IMR-90 (cell line): ENCODE results near the gene SLC44A4. TPM values are rescaled to one million over a fixed set of nuclear protein-coding genes. Genes with fewer than 3 reads are reported as not detected.

Experiments used
- ATAC-seq: fragments of 200-7000 bp; cut with Tn5 transposase; 2 replicates; pipeline ENCODE4 v1.9.1; 2020; ENCODE audit warnings: low read depth, mild to moderate bottlenecking, moderate library complexity
- BruUV-seq: library from RNA; stranded (reverse); fragments of 400-500 nt; replicated peaks from 2 replicates; lab custom pipeline; 2021; lab: Mats Ljungman, UMichigan
- CTCF ChIA-PET: fragments of 300-600 bp; formaldehyde crosslinking; extraction: SDS; loops from one replicate; lab custom pipeline; 2021; ENCODE audit warnings: antibody characterized with exemption; lab: Yijun Ruan, JAX
- POLR2A ChIA-PET: fragments of 300-600 bp; sonication (Branson Sonifier 250); formaldehyde crosslinking; loops from one replicate; lab custom pipeline; 2022; ENCODE audit warnings: antibody characterized with exemption; ENCODE audit not compliant: unreplicated experiment; lab: Charles Lee
- DNase-seq: peaks from one replicate; pipeline ENCODE4 v3.0.0; 2013
- H2AFZ ChIP-seq: replicated peaks from 2 replicates; pipeline ENCODE3; 2013; ENCODE audit warnings: low read length, mild to moderate bottlenecking; ENCODE audit not compliant: poor library complexity
- H2AK5ac ChIP-seq: 2 replicates; pipeline ENCODE4 v1.6.1; 2013; ENCODE audit warnings: low read depth, low read length, inconsistent platforms
- H2AK9ac ChIP-seq: replicated peaks from 2 replicates; pipeline ENCODE3; 2013; ENCODE audit warnings: mild to moderate bottlenecking, low read depth, low read length, moderate library complexity; ENCODE audit not compliant: poor library complexity
- H2BK120ac ChIP-seq: 2 replicates; pipeline ENCODE4 v1.6.1; 2013; ENCODE audit warnings: low read depth, low read length, inconsistent platforms
- H2BK15ac ChIP-seq: 3 replicates; pipeline ENCODE4 v1.6.1; 2013; ENCODE audit warnings: low read depth, low read length, inconsistent platforms
- H2BK20ac ChIP-seq: 2 replicates; pipeline ENCODE4 v1.6.1; 2013; ENCODE audit warnings: low read depth, mild to moderate bottlenecking, inconsistent platforms, low read length, moderate library complexity
- H2BK5ac ChIP-seq: 2 replicates; pipeline ENCODE4 v1.6.1; 2013; ENCODE audit warnings: mild to moderate bottlenecking, low read depth, low read length, inconsistent platforms; ENCODE audit not compliant: poor library complexity, severe bottlenecking
- H3K14ac ChIP-seq: replicated peaks from 2 replicates; pipeline ENCODE4 v1.6.1; 2013; ENCODE audit warnings: low read depth, low read length, inconsistent platforms
- H3K18ac ChIP-seq: 2 replicates; pipeline ENCODE4 v1.6.1; 2013; ENCODE audit warnings: low read depth, low read length, control low read depth
- H3K23ac ChIP-seq: 2 replicates; pipeline ENCODE4 v1.6.1; 2013; ENCODE audit warnings: low read depth, low read length, inconsistent platforms
- H3K27ac ChIP-seq: 2 replicates; pipeline ENCODE4 v1.5.1; 2013; ENCODE audit warnings: mild to moderate bottlenecking, control low read depth, low read length; ENCODE audit not compliant: insufficient read depth
- H3K27me3 ChIP-seq: 2 replicates; pipeline ENCODE4 v1.6.1; 2013; ENCODE audit warnings: low read length; ENCODE audit not compliant: control insufficient read depth, insufficient read depth
- H3K36me3 ChIP-seq: 2 replicates; pipeline ENCODE4 v1.6.1; 2013; ENCODE audit warnings: low read length, mixed read lengths; ENCODE audit not compliant: control insufficient read depth, insufficient read depth
- H3K4ac ChIP-seq: 2 replicates; pipeline ENCODE4 v1.6.1; 2013; ENCODE audit warnings: low read depth, low read length, inconsistent platforms
- H3K4me1 ChIP-seq: 2 replicates; pipeline ENCODE4 v1.6.1; 2013; ENCODE audit warnings: low read length, mixed read lengths; ENCODE audit not compliant: control insufficient read depth, insufficient read depth
- H3K4me2 ChIP-seq: 2 replicates; pipeline ENCODE4 v1.6.1; 2013; ENCODE audit warnings: low read depth, mild to moderate bottlenecking, control low read depth, low read length, moderate library complexity
- H3K4me3 ChIP-seq: 2 replicates; pipeline ENCODE4 v1.5.1; 2013; ENCODE audit warnings: low read depth, mild to moderate bottlenecking, control low read depth, low read length, moderate library complexity; ENCODE audit not compliant: insufficient read depth
- H3K56ac ChIP-seq: 2 replicates; pipeline ENCODE4 v1.6.1; 2013; ENCODE audit warnings: low read length, inconsistent platforms; ENCODE audit not compliant: insufficient read depth; ENCODE audit errors: extremely low read depth
- H3K79me1 ChIP-seq, 2 experiments: 2 replicates each; pipeline ENCODE4 v1.6.1; 2013; ENCODE audit warnings: low read length in 2 of 2, inconsistent platforms in 1 of 2, low read depth in 1 of 2
- H3K9ac ChIP-seq: 2 replicates; pipeline ENCODE4 v1.6.1; 2013; ENCODE audit warnings: low read depth, low read length, control low read depth
- H3K9me1 ChIP-seq: 2 replicates; pipeline ENCODE4 v1.6.1; 2013; ENCODE audit warnings: low read length, inconsistent platforms; ENCODE audit not compliant: insufficient read depth
- H3K9me3 ChIP-seq: 2 replicates; pipeline ENCODE4 v1.6.1; 2013; ENCODE audit warnings: low read length; ENCODE audit not compliant: control insufficient read depth, insufficient read depth
- H4K20me1 ChIP-seq: 2 replicates; pipeline ENCODE4 v1.6.1; 2013; ENCODE audit warnings: low read length, inconsistent platforms; ENCODE audit not compliant: insufficient read depth
- H4K5ac ChIP-seq: 2 replicates; pipeline ENCODE4 v1.6.1; 2013; ENCODE audit warnings: mild to moderate bottlenecking, low read depth, low read length, control low read depth
- H4K8ac ChIP-seq, 2 experiments: 2 replicates each; pipeline ENCODE4 v1.6.1; 2013; ENCODE audit warnings: low read depth in 2 of 2, low read length in 2 of 2, control low read depth in 1 of 2, inconsistent platforms in 1 of 2
- H4K91ac ChIP-seq: 2 replicates; pipeline ENCODE4 v1.6.1; 2013; ENCODE audit warnings: low read depth, low read length, inconsistent platforms; ENCODE audit not compliant: insufficient read depth
- MXI1 ChIP-seq: IDR thresholded peaks from 2 replicates; pipeline ENCODE4 v1.6.1; 2012; ENCODE audit warnings: low read depth, mild to moderate bottlenecking, low read length, moderate library complexity, borderline replicate concordance
- NFE2L2 ChIP-seq: fragments of 150-350 bp; IDR thresholded peaks from 2 replicates; pipeline ENCODE4 v1.6.1; 2016; ENCODE audit warnings: low read depth, mild to moderate bottlenecking, low read length
- WGBS, 2 experiments: methylation state at CpG; one replicate each; pipeline versions ENCODE4 v1.1.5 to v1.1.7; 2013; ENCODE audit warnings: missing lambda C conversion rate in 2 of 2; ENCODE audit not compliant: insufficient read length in 1 of 2; ENCODE audit errors: extremely low coverage in 2 of 2; 5-methylcytosine and 5-hydroxymethylcytosine counted together
- dilution Hi-C: fragments of 300-500 bp; cut with HindIII; formaldehyde crosslinking; loops from one replicate; pipeline ENCODE4 v1.14.3; 2018; ENCODE audit warnings: low sequenced_read_pairs; ENCODE audit not compliant: unreplicated experiment
- in situ Hi-C: fragments of 300-500 bp; cut with MboI; formaldehyde crosslinking; loops from 3 replicates; pipeline ENCODE4 v1.14.3; 2019; ENCODE audit warnings: low sequenced_read_pairs, inconsistent platforms, mixed read lengths
- intact Hi-C: fragments of 100-400 bp; cut with micrococcal nuclease; formaldehyde crosslinking; loops from 2 replicates; pipeline ENCODE4 v1.10.0; 2022
- polyA plus RNA-seq, 3 experiments: library from polyadenylated mRNA; depleted of rRNA; stranded (reverse); fragments of >200 nt; gene quantifications; 2 replicates each; pipeline ENCODE4 v1.2.3, GENCODE V29; 2012; ENCODE audit warnings: low replicate concordance in 1 of 3
- total RNA-seq: library from RNA; depleted of rRNA; stranded (reverse); fragments of >200 nt; gene quantifications from 2 replicates; pipeline ENCODE4 v1.2.3, GENCODE V29; 2012

The SLC44A4 gene
- total and polyA plus RNA-seq, 2 of the 4 experiments (the other 2 are of a cell fraction): 0.14 to 0.36 TPM

DNA sequence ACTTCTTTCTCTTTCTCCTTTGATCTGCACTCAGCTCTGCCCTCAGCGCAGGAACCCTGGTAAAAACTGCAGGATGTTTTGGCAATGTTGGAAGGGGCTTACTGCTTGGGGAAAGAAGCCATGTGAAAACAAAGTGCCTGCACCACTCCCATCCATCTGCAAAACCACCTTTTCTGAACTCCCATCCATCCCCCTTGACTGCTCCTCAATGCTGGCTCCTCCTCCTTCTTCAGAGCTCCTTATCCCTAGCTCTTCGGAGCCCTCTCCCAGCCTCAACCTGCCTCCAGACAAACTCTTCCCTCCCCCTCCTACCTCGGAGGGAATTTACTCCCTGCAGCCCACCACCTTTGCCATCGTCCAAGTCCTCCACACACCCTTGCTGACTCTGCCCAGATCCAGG is 27.3 kb upstream of the SLC44A4 start:
- CTCF ChIA-PET: interaction anchor here (2.1 kb wide), 1 partner anchor 46 kb away, joined by 10 read pairs; no protein-coding TSS in a partner anchor
- no peak overlapping the region for H3K23ac ChIP-seq
- no peak overlapping the region; the same call in 1 of the 2 replicates for H3K4ac ChIP-seq
- H4K20me1 ChIP-seq: no peaks in the 10 kb centered on the region
- H3K18ac ChIP-seq: no peak overlapping the region
- H3K27me3 ChIP-seq: no peaks in the 10 kb centered on the region
- H2BK20ac ChIP-seq: 0 out of 2 replicates have a peak overlapping the region, but pooled peaks have one; percentile 15
- H3K9me3 ChIP-seq: no peaks in the 10 kb centered on the region
- no peak overlapping the region for H3K27ac ChIP-seq
- H3K14ac ChIP-seq: no peak overlapping the region
- no peak overlapping the region for H3K4me3 ChIP-seq
- no peak for TF ChIP-seq MXI1
- no peak for TF ChIP-seq NFE2L2
- no peak overlapping the region; the same call in 1 of the 2 replicates for H2BK120ac ChIP-seq
- intact Hi-C loops (no loop called here), in situ Hi-C loops (no loop called here), dilution Hi-C loops (no loop called here)
- H3K9me1 ChIP-seq: peaks cover 9% of the 10 kb centered on the region; the same call in 1 of the 2 replicates
- H3K36me3 ChIP-seq: no peaks in the 10 kb centered on the region
- H3K79me1 ChIP-seq: peaks cover 0 to 5% of the 10 kb centered on the region in 2 experiments; a peak in 2 of 4 replicates
- WGBS, 2 experiments: 45% methylated on average over 2 of the region's 4 CpGs; no CpG with 5 or more reads in 1 of the 2 experiments
- H4K5ac ChIP-seq: no peak overlapping the region
- no peak overlapping the region for H3K56ac ChIP-seq
- H3K4me1 ChIP-seq: peaks cover 8% of the 10 kb centered on the region
- DNase-seq (no peak), ATAC-seq (no peak)
- peak overlapping the region; percentile 25 for H2AFZ ChIP-seq
- H3K9ac ChIP-seq: no peak overlapping the region; the same call in 1 of the 2 replicates
- POLR2A ChIA-PET: no interaction called here
- peak overlapping the region; percentile 30; the same call in 1 of the 2 replicates for H2AK5ac ChIP-seq
- H3K4me2 ChIP-seq: no peak overlapping the region
- no peak overlapping the region for H2AK9ac ChIP-seq
- H2BK5ac ChIP-seq: no peak overlapping the region
- BruUV-seq: no TSS peak
- H2BK15ac ChIP-seq: peak overlapping the region; percentile 10; the same call in 1 of the 3 replicates
- peak overlapping the region; percentile 32 for H4K91ac ChIP-seq
- no peak overlapping the region for H4K8ac ChIP-seq
